ENCODE measurements around the gene DPEP1.
"Not testable (repeated sequence)": the region's sequence is repeated elsewhere in the genome, so short reads cannot be mapped to it uniquely, and the experiment has no call there.

The DPEP1 gene

GRCh38 chr16:89645122-89645521 is 31.7 kb downstream of the DPEP1 start:
- FAIRE-seq (no peak), DNase-seq (ENCODE audit: insufficient read length, low spot score) (no peak)

GRCh38 chr16:89646270-89646669 is 32.8 kb downstream of the DPEP1 start:
- no peak for FAIRE-seq

GRCh38 chr16:89646906-89647305 is 33.5 kb downstream of the DPEP1 start:
- no peak for DNase-seq (ENCODE audit: insufficient read length, low spot score)
- FAIRE-seq, result no peak

More at GRCh38 chr16:89646270-89646669, 32.8 kb downstream of the DPEP1 start:
- DNase-seq (ENCODE audit: insufficient read length, low spot score), result no peak

DNA sequence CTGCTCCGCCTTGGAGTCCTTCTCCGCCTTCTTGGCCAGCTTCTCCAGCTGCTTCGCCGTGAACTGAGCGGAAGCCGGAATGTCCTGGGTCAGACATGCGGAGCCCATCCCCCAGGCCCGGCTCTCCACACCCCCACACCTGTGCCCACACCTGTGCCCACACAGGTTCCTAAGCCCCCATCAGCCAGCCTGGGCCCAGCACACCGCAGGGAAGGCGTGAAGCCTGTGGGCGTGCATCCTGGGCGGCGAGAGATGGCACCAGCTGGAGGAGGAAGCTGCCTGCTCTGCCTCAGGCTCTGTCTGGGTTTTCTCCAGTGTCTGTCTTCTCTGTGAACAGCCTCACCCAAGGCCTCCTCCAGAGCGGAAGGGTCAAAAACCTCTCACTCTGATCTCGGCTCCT is 38.1 kb downstream of the DPEP1 start:
- FAIRE-seq, result no peak
- no peak for DNase-seq (ENCODE audit: insufficient read length, low spot score)

- FAIRE-seq (no peak), DNase-seq (ENCODE audit: insufficient read length, low spot score) (no peak)
These were observed 40.3 kb downstream of the DPEP1 start for GRCh38 chr16:89653656-89654295.

- DNase-seq (ENCODE audit: insufficient read length, low spot score) (no peak), FAIRE-seq (no peak)
These were observed 41.7 kb downstream of the DPEP1 start for GRCh38 chr16:89655062-89655643.

- DNase-seq (ENCODE audit: insufficient read length, low spot score) (no peak), FAIRE-seq (no peak)
These were observed 43.1 kb downstream of the DPEP1 start for GRCh38 chr16:89656435-89657121.

DNA sequence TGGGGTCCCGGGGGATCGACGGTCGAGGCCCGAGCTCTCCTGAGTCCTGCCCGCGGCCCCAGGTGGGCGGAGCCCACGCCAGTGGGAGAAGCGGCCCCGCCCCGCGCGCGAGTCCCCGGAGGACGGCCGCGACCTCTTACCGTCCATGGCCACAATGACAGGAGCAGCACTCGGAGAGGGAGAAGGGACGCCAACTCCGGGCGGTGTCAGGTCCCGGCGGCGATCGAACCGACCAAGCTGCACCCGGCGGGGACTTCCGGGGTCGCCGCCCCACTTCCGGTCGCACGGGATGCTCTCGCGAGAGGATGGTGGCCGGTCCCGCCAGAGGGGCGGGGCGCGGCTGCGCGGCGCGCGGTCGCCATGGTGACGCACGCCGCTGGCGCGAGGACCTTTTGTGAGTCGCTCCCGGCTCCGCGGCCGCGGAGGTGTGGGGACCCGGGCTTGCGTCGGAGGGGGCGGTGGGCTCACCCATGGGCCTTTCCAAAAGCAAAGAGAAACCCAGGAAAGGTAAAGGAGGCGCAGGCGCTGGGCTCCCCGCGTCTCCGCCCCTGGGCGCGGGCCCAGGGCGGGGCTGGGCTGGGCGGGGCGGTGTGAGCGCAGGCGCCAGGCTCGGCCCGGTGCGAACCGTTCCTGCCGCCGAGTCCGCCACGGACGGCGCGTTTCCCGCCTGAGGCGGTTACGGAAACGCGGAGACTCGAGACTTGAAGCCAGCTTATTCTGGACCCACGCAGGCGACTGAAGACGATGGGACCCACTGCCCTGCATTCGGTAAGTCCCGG is 44.2 kb downstream of the DPEP1 start, which contains the start of the genes CHMP1A and SPATA33:
CHMP1A (minus strand) TSS at position 267 of the 779 bp plus-strand sequence; CDS start at position 147, 120 bp downstream.
SPATA33 (plus strand) TSS at position 395 of the 779 bp plus-strand sequence; CDS start at position 471, 76 bp downstream.
- DNase-seq (ENCODE audit: insufficient read length, low spot score) (peak; percentile 99), FAIRE-seq (peak; percentile 74)

GRCh38 chr16:89658221-89658879 is 44.9 kb downstream of the DPEP1 start:
- no peak for DNase-seq (ENCODE audit: insufficient read length, low spot score)
- FAIRE-seq, result no peak

DNA sequence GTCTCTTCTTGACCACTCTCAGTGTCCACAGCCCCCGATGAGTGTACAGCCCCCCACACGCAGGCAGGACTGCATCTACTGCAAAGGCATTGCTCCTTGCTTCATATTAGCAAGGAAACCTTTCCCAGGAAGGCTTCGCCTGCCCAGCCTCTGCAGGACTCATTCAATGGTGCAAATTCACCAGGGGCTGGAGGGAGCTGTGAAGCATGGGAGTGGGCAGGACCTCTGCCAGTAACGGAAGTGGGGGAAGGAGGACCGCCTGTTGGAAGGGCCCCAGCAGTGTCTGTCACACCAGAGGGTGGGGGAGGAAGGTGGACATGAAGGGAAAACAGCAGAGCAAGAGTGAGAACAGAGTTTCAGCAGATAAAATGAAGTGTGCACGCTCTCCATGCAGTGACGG is 46.7 kb downstream of the DPEP1 start:
- FAIRE-seq (no peak), DNase-seq (ENCODE audit: insufficient read length, low spot score) (no peak)

DNA sequence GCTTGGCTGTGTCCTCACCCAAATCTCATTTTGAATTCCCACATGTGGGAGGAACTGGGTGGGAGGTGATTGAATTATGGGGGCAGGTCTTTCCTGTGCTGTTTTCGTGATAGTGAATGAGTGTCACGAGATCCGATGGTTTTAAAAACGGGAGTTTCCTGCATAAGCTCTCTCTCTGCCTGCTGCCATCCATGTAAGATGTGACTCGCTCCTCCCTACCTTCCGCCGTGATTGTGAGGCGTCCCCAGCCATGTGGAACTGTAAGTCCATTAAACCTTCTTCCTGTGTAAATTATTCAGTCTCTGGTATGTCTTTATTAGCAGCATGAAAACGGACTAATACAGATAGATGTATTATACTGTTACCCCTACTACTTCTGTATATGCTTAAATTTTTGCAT is 47.8 kb downstream of the DPEP1 start:
- no peak for DNase-seq (ENCODE audit: insufficient read length, low spot score)
- no peak for FAIRE-seq

- not testable (repeated sequence) for DNase-seq (ENCODE audit: insufficient read length, low spot score); FAIRE-seq
These were observed 50.8 kb downstream of the DPEP1 start for GRCh38 chr16:89664238-89664637.

GRCh38 chr16:89667000-89667399 is 53.6 kb downstream of the DPEP1 start:
- peak; percentile 4 for FAIRE-seq

DNA sequence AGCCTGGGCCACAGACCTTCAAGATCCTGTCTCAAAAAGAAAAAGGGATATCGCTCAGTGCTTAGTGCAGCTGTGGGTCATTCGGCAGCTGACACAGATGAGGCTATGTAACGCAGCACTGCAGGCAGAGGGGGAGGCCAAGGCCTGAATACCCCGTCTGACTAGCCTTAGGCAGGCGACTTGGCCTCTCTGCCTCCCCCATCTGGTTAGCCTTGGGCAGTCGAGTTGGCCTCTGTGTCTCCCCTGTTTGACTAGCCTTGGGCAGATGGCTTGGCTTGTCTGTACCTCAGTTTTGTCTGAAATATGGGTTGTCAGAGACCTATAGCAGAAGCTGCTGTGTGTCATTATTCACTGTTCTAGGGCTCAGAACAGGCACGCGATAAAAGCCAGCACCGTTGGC is 54.2 kb downstream of the DPEP1 start:
- no peak for DNase-seq (ENCODE audit: insufficient read length, low spot score)
- no peak for FAIRE-seq

More at GRCh38 chr16:89667000-89667399, 53.6 kb downstream of the DPEP1 start:
- DNase-seq (ENCODE audit: insufficient read length, low spot score), result not testable (repeated sequence)

GRCh38 chr16:89668790-89669158 is 55.3 kb downstream of the DPEP1 start:
- FAIRE-seq, result no peak
- DNase-seq (ENCODE audit: insufficient read length, low spot score), result no peak

GRCh38 chr16:89669755-89670154 is 56.3 kb downstream of the DPEP1 start:
- FAIRE-seq (no peak), DNase-seq (ENCODE audit: insufficient read length, low spot score) (no peak)

DNA sequence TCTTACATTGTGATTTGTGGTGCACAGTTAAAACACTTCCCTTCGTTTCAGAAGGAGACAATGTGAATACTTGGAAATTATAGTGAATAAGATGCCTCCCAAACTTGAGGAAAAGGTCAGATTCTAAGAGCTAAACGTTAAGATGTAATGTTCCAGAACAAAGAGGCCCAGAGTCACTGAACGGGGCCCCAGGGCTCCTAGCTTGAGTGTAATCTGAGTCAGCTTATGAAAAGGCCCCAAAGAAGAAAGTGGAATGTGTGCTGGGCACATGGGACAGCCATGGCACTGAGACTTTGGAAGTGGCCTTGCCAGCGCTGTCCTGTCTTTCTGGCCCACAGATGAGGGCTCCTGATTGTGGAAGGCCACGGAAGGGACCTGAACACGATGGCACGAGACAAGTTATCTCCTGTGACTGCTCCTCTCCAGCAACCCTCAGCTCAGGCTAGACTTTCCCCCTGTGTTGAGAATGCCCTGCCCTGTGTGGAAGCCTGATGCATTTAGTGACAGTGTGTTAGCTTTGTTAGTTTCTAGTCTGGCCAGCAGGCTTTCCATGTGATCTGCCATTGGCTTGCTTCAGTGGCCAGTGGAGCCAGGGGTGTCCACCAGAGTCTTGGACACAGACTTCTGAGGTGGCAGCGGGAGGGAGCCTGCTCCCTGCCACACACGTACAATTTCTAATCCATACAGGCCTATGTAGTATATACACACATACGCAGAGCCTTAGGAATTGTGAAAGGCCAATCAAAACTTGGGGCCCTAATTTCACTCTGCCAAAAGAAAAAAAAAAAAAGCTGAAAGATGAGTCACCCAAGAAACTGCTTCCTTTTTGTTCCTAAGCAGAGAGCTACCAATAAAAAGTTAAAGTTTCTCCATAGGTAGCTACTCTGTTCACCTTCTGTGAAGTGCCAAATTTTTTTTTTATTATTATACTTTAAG is 57.3 kb downstream of the DPEP1 start:
- FAIRE-seq (no peak), DNase-seq (ENCODE audit: insufficient read length, low spot score) (no peak)

DNA sequence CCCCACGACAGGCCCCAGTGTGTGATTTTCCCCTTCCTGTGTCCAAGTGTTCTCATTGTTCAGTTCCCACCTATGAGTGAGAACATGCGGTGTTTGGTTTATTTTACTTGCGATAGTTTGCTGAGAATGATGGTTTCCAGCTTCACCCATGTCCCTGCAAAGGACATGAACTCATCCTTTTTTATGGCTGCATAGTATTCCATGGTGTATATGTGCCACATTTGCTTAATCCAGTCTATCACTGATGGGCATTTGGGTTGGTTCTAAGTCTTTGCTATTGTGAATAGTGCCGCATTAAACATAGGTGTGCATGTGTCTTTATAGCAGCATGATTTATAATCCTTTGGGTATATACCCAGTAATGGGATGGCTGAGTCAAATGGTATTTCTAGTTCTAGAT is 58.1 kb downstream of the DPEP1 start:
- DNase-seq (ENCODE audit: insufficient read length, low spot score); FAIRE-seq: not testable (repeated sequence)

- no peak for FAIRE-seq
These were observed 58.9 kb downstream of the DPEP1 start for GRCh38 chr16:89672177-89672941.

More at GRCh38 chr16:89672177-89672941, 58.9 kb downstream of the DPEP1 start:
- DNase-seq (ENCODE audit: insufficient read length, low spot score), result no peak

Measured in GM19239 (cell line).